ENCODE results near the gene CRYBB1. TPM values are rescaled to one million over a fixed set of nuclear protein-coding genes. Genes with fewer than 3 reads are reported as not detected.

The CRYBB1 gene
- total and polyA plus RNA-seq, 2 of the 13 experiments (the other 11 are each of a cell fraction or from before 2014, with no cell fraction given), result not detected

- Histone ChIP-seq H4K20me1 (ENCODE audit: insufficient read depth, low read length) (no peaks in the 10 kb centered on the region), H3K36me3 (replicated peaks in 1 of 2; ENCODE audit: control insufficient read depth in 1 of 2, insufficient read depth in 2 of 2, low read length in 2 of 2) (no peaks in the 10 kb centered on the region), H3K4me2 (ENCODE audit: low read depth, low read length) (no peak overlapping the region), H3K79me2 (ENCODE audit: insufficient read depth, low read length) (no peaks in the 10 kb centered on the region), H3K27me3 (ENCODE audit: control insufficient read depth in 1 of 2, insufficient read depth in 2 of 2, low read length in 2 of 2) (peaks cover 3 to 29% of the 10 kb centered on the region in 2 experiments; a peak in 2 of 5 replicates), H3K4me3 (replicated peaks in 1 of 3; ENCODE audit: insufficient read depth in 1 of 3, low read depth in 2 of 3, low read length in 3 of 3) (no peak overlapping the region), H3K9ac (ENCODE audit: insufficient read depth, low read depth, low read length) (no peak overlapping the region), H3K4me1 (ENCODE audit: insufficient read depth, low read length) (no peaks in the 10 kb centered on the region), H2AFZ (ENCODE audit: low read length) (no peak overlapping the region), H3K27ac (ENCODE audit: extremely low read length, insufficient read depth, low read length) (no peak overlapping the region), H3K9me3 (ENCODE audit: low read length) (no peaks in the 10 kb centered on the region)
- BruUV-seq (replicated peaks), result no TSS peak
- POLR2A ChIA-PET, result no interaction called here
- intact Hi-C loops (cut with micrococcal nuclease; ENCODE audit: unreplicated experiment), result no loop called here
- no peak for ATAC-seq
- CTCF ChIA-PET (ENCODE audit: low intra/inter-chr PET ratio, low total read pairs), result no interaction called here
- in situ Hi-C loops (cut with HindIII; ENCODE audit: extremely low pct_ligation_motif_present, low pct_unique_long_range_greater_than_20kb), result no loop called here
- WGBS (ENCODE audit: low lambda C conversion rate), result 0% methylated on average over 1 of the region's 1 CpG
- FAIRE-seq, result no peak
- DNase-seq (ENCODE audit: low spot score), result no peak
- TF ChIP-seq NFE2L2 (IDR thresholded peaks at IDR 0.05; ENCODE audit: low read length), result no peak
- TF ChIP-seq, protein P1, sequence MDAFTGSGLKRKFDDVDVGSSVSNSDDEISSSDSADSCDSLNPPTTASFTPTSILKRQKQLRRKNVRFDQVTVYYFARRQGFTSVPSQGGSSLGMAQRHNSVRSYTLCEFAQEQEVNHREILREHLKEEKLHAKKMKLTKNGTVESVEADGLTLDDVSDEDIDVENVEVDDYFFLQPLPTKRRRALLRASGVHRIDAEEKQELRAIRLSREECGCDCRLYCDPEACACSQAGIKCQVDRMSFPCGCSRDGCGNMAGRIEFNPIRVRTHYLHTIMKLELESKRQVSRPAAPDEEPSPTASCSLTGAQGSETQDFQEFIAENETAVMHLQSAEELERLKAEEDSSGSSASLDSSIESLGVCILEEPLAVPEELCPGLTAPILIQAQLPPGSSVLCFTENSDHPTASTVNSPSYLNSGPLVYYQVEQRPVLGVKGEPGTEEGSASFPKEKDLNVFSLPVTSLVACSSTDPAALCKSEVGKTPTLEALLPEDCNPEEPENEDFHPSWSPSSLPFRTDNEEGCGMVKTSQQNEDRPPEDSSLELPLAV (CRISPR knock-in tag; conservative IDR thresholded peaks at IDR 0.05; ENCODE audit: low read depth), result no peak
- TF ChIP-seq, protein P2, sequence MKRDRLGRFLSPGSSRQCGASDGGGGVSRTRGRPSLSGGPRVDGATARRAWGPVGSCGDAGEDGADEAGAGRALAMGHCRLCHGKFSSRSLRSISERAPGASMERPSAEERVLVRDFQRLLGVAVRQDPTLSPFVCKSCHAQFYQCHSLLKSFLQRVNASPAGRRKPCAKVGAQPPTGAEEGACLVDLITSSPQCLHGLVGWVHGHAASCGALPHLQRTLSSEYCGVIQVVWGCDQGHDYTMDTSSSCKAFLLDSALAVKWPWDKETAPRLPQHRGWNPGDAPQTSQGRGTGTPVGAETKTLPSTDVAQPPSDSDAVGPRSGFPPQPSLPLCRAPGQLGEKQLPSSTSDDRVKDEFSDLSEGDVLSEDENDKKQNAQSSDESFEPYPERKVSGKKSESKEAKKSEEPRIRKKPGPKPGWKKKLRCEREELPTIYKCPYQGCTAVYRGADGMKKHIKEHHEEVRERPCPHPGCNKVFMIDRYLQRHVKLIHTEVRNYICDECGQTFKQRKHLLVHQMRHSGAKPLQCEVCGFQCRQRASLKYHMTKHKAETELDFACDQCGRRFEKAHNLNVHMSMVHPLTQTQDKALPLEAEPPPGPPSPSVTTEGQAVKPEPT (CRISPR knock-in tag; IDR thresholded peaks at IDR 0.05; ENCODE audit: low read depth), result no peak
- TF ChIP-seq NFKBIZ (CRISPR knock-in tag; IDR thresholded peaks at IDR 0.05), result no peak
- TF ChIP-seq, protein P3, sequence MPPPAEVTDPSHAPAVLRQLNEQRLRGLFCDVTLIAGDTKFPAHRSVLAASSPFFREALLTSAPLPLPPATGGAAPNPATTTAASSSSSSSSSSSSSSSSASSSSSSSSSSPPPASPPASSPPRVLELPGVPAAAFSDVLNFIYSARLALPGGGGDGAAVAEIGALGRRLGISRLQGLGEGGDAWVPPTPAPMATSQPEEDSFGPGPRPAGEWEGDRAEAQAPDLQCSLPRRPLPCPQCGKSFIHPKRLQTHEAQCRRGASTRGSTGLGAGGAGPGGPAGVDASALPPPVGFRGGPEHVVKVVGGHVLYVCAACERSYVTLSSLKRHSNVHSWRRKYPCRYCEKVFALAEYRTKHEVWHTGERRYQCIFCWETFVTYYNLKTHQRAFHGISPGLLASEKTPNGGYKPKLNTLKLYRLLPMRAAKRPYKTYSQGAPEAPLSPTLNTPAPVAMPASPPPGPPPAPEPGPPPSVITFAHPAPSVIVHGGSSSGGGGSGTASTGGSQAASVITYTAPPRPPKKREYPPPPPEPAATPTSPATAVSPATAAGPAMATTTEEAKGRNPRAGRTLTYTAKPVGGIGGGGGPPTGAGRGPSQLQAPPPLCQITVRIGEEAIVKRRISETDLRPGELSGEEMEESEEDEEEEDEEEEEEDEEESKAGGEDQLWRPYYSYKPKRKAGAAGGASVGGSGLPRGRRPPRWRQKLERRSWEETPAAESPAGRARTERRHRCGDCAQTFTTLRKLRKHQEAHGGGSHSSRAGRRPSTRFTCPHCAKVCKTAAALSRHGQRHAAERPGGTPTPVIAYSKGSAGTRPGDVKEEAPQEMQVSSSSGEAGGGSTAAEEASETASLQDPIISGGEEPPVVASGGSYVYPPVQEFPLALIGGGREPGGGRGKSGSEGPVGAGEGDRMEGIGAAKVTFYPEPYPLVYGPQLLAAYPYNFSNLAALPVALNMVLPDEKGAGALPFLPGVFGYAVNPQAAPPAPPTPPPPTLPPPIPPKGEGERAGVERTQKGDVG (CRISPR knock-in tag; IDR thresholded peaks at IDR 0.05; ENCODE audit: borderline replicate concordance), result no peak
- TF ChIP-seq, protein P4, sequence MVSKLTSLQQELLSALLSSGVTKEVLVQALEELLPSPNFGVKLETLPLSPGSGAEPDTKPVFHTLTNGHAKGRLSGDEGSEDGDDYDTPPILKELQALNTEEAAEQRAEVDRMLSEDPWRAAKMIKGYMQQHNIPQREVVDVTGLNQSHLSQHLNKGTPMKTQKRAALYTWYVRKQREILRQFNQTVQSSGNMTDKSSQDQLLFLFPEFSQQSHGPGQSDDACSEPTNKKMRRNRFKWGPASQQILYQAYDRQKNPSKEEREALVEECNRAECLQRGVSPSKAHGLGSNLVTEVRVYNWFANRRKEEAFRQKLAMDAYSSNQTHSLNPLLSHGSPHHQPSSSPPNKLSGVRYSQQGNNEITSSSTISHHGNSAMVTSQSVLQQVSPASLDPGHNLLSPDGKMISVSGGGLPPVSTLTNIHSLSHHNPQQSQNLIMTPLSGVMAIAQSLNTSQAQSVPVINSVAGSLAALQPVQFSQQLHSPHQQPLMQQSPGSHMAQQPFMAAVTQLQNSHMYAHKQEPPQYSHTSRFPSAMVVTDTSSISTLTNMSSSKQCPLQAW (CRISPR knock-in tag; IDR thresholded peaks at IDR 0.05), result no peak
- no peak for TF ChIP-seq SPEN (CRISPR knock-in tag; IDR thresholded peaks at IDR 0.05; ENCODE audit: low read depth)
- TF ChIP-seq ZNF615 (CRISPR knock-in tag; IDR thresholded peaks at IDR 0.05; ENCODE audit: borderline replicate concordance), result no peak
- no peak for TF ChIP-seq KDM3A (CRISPR knock-in tag; IDR thresholded peaks at IDR 0.05; ENCODE audit: low read depth)
- TF ChIP-seq RBFOX2 (IDR thresholded peaks at IDR 0.05; ENCODE audit: low read depth, low read length), result no peak
- TF ChIP-seq NONO (IDR thresholded peaks at IDR 0.05), result no peak
- no peak for TF ChIP-seq NONO (CRISPR knock-in tag; conservative IDR thresholded peaks at IDR 0.05)
- no peak for TF ChIP-seq ZBTB25 (CRISPR knock-in tag; IDR thresholded peaks at IDR 0.05)
- no peak for TF ChIP-seq DR1 (CRISPR knock-in tag; IDR thresholded peaks at IDR 0.05)
- no peak for TF ChIP-seq KAT7 (CRISPR knock-in tag; IDR thresholded peaks at IDR 0.05; ENCODE audit: borderline replicate concordance)
These were observed 18.5 kb upstream of the CRYBB1 start for GRCh38 chr22:26636296-26636695.
